CD4-positive, alpha-beta T cell treated with Interleukin-6 at 100 ng/mL for 8 hours (primary cell): ENCODE measurements around the gene CHM.
A peak's percentile ranks its signal among the peaks of the same experiment; 100 is the strongest.
"Not testable (repeated sequence)": the region's sequence is repeated elsewhere in the genome, so short reads cannot be mapped to it uniquely, and the experiment has no call there.

Experiments used
- DNase-seq: peaks from one replicate; pipeline ENCODE4 v3.0.0-alpha.2; 2020; ENCODE audit warnings: mixed read lengths, low spot score

The CHM gene

GRCh38 chrX:86047174-86047935 is at the start of gene CHM:
Gene CHM (minus strand): TSS chrX:86047558. CDS start chrX:86047532, 26 bp downstream.
- DNase-seq = peak; percentile 68

- no peak for DNase-seq
These were observed 31.3 kb upstream of the CHM start for GRCh38 chrX:86078650-86079049.

GRCh38 chrX:86066998-86067397 is 19.6 kb upstream of the CHM start:
- DNase-seq = no peak

GRCh38 chrX:86061407-86061806 is 14.0 kb upstream of the CHM start:
- no peak for DNase-seq

- DNase-seq = no peak
These were observed 4.4 kb upstream of the CHM start for GRCh38 chrX:86051741-86052140.

GRCh38 chrX:86047936-86048280 is 550 bp upstream of the CHM start:
- no peak for DNase-seq

GRCh38 chrX:86044216-86044615 is 3.1 kb downstream of the CHM start:
- no peak for DNase-seq

- DNase-seq = no peak
These were observed 7.5 kb downstream of the CHM start for GRCh38 chrX:86039625-86040568.

GRCh38 chrX:86033385-86033784 is 14.0 kb downstream of the CHM start:
- no peak for DNase-seq

GRCh38 chrX:86028681-86029080 is 18.7 kb downstream of the CHM start:
- no peak for DNase-seq

GRCh38 chrX:86023811-86024210 is 23.5 kb downstream of the CHM start:
- no peak for DNase-seq

GRCh38 chrX:86021652-86022289 is 25.6 kb downstream of the CHM start:
- DNase-seq = no peak

- DNase-seq = no peak
These were observed 31.2 kb downstream of the CHM start for GRCh38 chrX:86016139-86016538.

- DNase-seq = not testable (repeated sequence)
These were observed 32.4 kb downstream of the CHM start for GRCh38 chrX:86014959-86015358.

GRCh38 chrX:86014421-86014820 is 32.9 kb downstream of the CHM start:
- no peak for DNase-seq

- DNase-seq = no peak
These were observed 33.6 kb downstream of the CHM start for GRCh38 chrX:86013792-86014191.

GRCh38 chrX:86012188-86012587 is 35.2 kb downstream of the CHM start:
- no peak for DNase-seq

- not testable (repeated sequence) for DNase-seq
These were observed 37.6 kb downstream of the CHM start for GRCh38 chrX:86009803-86010202.

- DNase-seq = not testable (repeated sequence)
These were observed 39.5 kb downstream of the CHM start for GRCh38 chrX:86007891-86008290.

GRCh38 chrX:86002076-86002896 is 45.1 kb downstream of the CHM start:
- DNase-seq = peak; percentile 2

- DNase-seq = no peak
These were observed 48.4 kb downstream of the CHM start for GRCh38 chrX:85998954-85999353.

- DNase-seq = no peak
These were observed 50.8 kb downstream of the CHM start for GRCh38 chrX:85996555-85996954.
